Keratinocyte (primary cell): ENCODE data around the gene PLCZ1. TPM values are rescaled to one million over a fixed set of nuclear protein-coding genes. Genes with fewer than 3 reads are reported as not detected.
"Not testable (repeated sequence)": the region's sequence is repeated elsewhere in the genome, so short reads cannot be mapped to it uniquely, and the experiment has no call there.

ENCODE experiments used
- DNase-seq: peaks from one replicate; pipeline ENCODE4 v3.0.0-alpha.2; 2011; ENCODE audit warnings: low read depth, missing footprints, low spot score
- FAIRE-seq: peaks from 2 replicates; lab custom pipeline; 2011; peaks lifted over from hg19 to GRCh38; lab: Jason Lieb, UNC
- H2AFZ ChIP-seq: 2 replicates; pipeline ENCODE4 v1.6.0; 2012; ENCODE audit warnings: low read length, control low read depth, inconsistent platforms; ENCODE audit not compliant: control insufficient read depth
- H3K27ac ChIP-seq: 2 replicates; pipeline ENCODE4 v1.5.1; 2011; ENCODE audit warnings: low read length; ENCODE audit not compliant: control insufficient read depth, insufficient read depth
- H3K27me3 ChIP-seq: 3 replicates; pipeline ENCODE4 v1.6.0; 2011; ENCODE audit warnings: low read length; ENCODE audit not compliant: control insufficient read depth, insufficient read depth; ENCODE audit errors: extremely low read depth
- H3K36me3 ChIP-seq, 2 experiments: 2 replicates in 1 of 2; 3 replicates in 1 of 2; pipeline ENCODE4 v1.5.1; 2011; ENCODE audit warnings: low read length in 2 of 2, mild to moderate bottlenecking in 1 of 2; ENCODE audit not compliant: control insufficient read depth in 2 of 2, insufficient read depth in 2 of 2; ENCODE audit errors: extremely low read depth in 1 of 2
- H3K4me1 ChIP-seq: 3 replicates; pipeline ENCODE4 v1.5.1; 2011; ENCODE audit warnings: low read length; ENCODE audit not compliant: control insufficient read depth, insufficient read depth; ENCODE audit errors: extremely low read depth
- H3K4me2 ChIP-seq: 3 replicates; pipeline ENCODE4 v1.6.0; 2011; ENCODE audit warnings: low read depth, low read length; ENCODE audit not compliant: control insufficient read depth, insufficient read depth; ENCODE audit errors: extremely low read depth
- H3K4me3 ChIP-seq, 3 experiments: fragments of 200-600 bp in 1 of 3; sonication (generic) in 1 of 3; 2 replicates in 2 of 3; 3 replicates in 1 of 3; pipeline ENCODE4 v1.5.1; 2011 to 2016; ENCODE audit warnings: low read length in 3 of 3, mild to moderate bottlenecking in 3 of 3, control low read depth in 2 of 3, inconsistent platforms in 1 of 3, low read depth in 1 of 3, mixed read lengths in 1 of 3, mixed run types in 1 of 3, moderate library complexity in 1 of 3; ENCODE audit not compliant: control insufficient read depth in 2 of 3, insufficient read depth in 2 of 3; ENCODE audit errors: extremely low read depth in 1 of 3
- H3K79me2 ChIP-seq: 2 replicates; pipeline ENCODE4 v1.6.0; 2012; ENCODE audit warnings: low read length; ENCODE audit not compliant: control insufficient read depth, insufficient read depth
- H3K9ac ChIP-seq: 3 replicates; pipeline ENCODE4 v1.6.0; 2011; ENCODE audit warnings: low read length; ENCODE audit not compliant: control insufficient read depth, insufficient read depth; ENCODE audit errors: extremely low read depth
- H3K9me1 ChIP-seq: 3 replicates; pipeline ENCODE4 v1.6.0; 2011; ENCODE audit warnings: low read length; ENCODE audit not compliant: control insufficient read depth, insufficient read depth; ENCODE audit errors: extremely low read depth
- H3K9me3 ChIP-seq: 2 replicates; pipeline ENCODE4 v1.5.1; 2012; ENCODE audit warnings: low read depth, low read length; ENCODE audit not compliant: control insufficient read depth
- H4K20me1 ChIP-seq: 3 replicates; pipeline ENCODE4 v1.6.0; 2011; ENCODE audit warnings: low read length; ENCODE audit not compliant: control insufficient read depth, insufficient read depth; ENCODE audit errors: extremely low read depth
- EZH2 ChIP-seq: IDR thresholded peaks from one replicate; pipeline ENCODE4 v1.6.1; 2012; ENCODE audit warnings: inconsistent platforms, mild to moderate bottlenecking, low read length, moderate library complexity
- dilution Hi-C: fragments of 300-500 bp; cut with MboI; formaldehyde crosslinking; loops from one replicate; pipeline ENCODE4 v1.7.0; 2020; ENCODE audit warnings: low sequenced_read_pairs; ENCODE audit not compliant: extremely low pct_ligation_motif_present
- polyA plus RNA-seq, 5 experiments: library from polyadenylated mRNA; depleted of rRNA in 3 of 5; stranded (reverse) in 3 of 5; stranded (forward) in 1 of 5; unstranded in 1 of 5; fragments of >200 nt; gene quantifications; 1 replicate in 1 of 5; 2 replicates in 3 of 5; 3 replicates in 1 of 5; pipeline versions ENCODE4 v1.2.1 to v1.2.3, GENCODE V29; 2011 to 2012; ENCODE audit warnings: missing spikeins in 2 of 5, low read depth in 1 of 5, low replicate concordance in 1 of 5
- TF ChIP-seq, protein P1 (sequence below), 3 experiments: IDR thresholded peaks in 1 of 3; conservative IDR thresholded peaks in 1 of 3; optimal IDR thresholded peaks in 1 of 3; 2 replicates in 2 of 3; 3 replicates in 1 of 3; pipeline versions ENCODE3 to v1.5.1; 2011; ENCODE audit warnings: low read length in 3 of 3, mild to moderate bottlenecking in 3 of 3, moderate library complexity in 2 of 3, control low read depth in 1 of 3, inconsistent platforms in 1 of 3; ENCODE audit not compliant: insufficient read depth in 2 of 3; ENCODE audit errors: extremely low read depth in 1 of 3

PLCZ1 gene
- polyA plus RNA-seq, 1 donor (not counting 4 experiments of a cell fraction or from before 2014, with no cell fraction given) = 0.62 TPM

DNA sequence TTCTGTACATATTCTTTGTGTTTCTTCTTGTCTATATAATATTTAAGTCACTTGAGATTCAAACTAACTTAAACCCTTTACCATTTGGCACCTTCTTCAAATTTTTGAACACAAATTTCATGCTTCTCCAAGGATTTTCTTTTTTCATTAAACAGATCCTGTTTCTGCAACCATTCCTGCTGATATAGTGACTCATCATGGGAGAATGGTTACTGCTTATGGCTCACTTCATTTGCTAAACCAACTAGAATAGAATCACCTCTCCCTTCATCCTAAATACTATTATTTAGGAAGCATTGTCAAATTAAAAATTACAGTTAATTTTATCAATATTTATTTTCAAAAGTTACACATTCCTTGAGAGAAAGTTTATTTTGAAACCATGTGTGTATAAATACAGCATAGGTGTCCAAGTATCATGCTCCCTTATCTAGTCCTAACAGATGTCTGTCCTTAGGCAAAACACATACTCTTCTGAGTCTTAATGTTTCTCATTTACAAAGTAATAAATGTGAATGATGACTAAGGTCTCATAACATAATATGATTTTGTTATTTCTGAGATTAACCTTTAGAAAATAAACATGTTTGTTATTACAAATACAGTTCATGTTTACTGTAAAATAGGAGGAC, 40.7 kb downstream of the PLCZ1 start:
- Histone ChIP-seq H3K9ac (no peak overlapping the region), H3K4me3 (no peak overlapping the region), H3K36me3 (no peaks in the 10 kb centered on the region), H4K20me1 (no peaks in the 10 kb centered on the region), H3K4me1 (peaks cover 11% of the 10 kb centered on the region), H3K4me2 (peak overlapping the region; percentile 29), H2AFZ (peak overlapping the region; percentile 67), H3K27ac (peak overlapping the region; percentile 55), H3K79me2 (no peaks in the 10 kb centered on the region), H3K27me3 (no peaks in the 10 kb centered on the region), H3K9me1 (no peaks in the 10 kb centered on the region), H3K9me3 (no peaks in the 10 kb centered on the region)
- dilution Hi-C loops = no loop called here
- DNase-seq (no peak), FAIRE-seq (peak; percentile 65)
- TF ChIP-seq, protein P1, sequence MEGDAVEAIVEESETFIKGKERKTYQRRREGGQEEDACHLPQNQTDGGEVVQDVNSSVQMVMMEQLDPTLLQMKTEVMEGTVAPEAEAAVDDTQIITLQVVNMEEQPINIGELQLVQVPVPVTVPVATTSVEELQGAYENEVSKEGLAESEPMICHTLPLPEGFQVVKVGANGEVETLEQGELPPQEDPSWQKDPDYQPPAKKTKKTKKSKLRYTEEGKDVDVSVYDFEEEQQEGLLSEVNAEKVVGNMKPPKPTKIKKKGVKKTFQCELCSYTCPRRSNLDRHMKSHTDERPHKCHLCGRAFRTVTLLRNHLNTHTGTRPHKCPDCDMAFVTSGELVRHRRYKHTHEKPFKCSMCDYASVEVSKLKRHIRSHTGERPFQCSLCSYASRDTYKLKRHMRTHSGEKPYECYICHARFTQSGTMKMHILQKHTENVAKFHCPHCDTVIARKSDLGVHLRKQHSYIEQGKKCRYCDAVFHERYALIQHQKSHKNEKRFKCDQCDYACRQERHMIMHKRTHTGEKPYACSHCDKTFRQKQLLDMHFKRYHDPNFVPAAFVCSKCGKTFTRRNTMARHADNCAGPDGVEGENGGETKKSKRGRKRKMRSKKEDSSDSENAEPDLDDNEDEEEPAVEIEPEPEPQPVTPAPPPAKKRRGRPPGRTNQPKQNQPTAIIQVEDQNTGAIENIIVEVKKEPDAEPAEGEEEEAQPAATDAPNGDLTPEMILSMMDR (optimal IDR thresholded peaks at IDR 0.05 in 1 of 3, IDR thresholded peaks at IDR 0.05 in 1 of 3, conservative IDR thresholded peaks at IDR 0.05 in 1 of 3; ENCODE audit: extremely low read depth in 1 of 3, insufficient read depth in 2 of 3, low read length in 3 of 3) = no peak
- no peak for TF ChIP-seq EZH2

DNA sequence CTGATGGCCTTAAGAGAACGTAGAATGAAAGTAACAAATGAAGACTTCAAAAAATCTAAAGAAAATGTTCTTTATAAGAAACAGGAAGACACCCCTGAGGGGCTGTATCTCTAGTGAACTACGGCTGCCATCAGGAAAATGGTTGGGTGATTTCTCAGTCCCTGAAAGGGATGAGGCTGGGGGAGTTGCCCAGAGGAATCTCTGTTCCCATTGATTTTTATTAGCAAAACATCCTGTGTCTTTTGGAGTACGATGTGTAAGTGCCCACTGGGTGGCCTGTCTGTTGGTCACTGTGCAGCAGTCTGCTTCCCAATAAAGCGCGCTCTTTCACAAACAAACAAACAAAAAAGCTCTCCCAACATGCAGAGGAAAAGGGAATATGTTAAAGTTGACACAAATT, 43.8 kb downstream of the PLCZ1 start:
- H3K27ac ChIP-seq, H3K36me3 ChIP-seq, H3K9me1 ChIP-seq, H3K27me3 ChIP-seq, H3K4me3 ChIP-seq, dilution Hi-C loops, H2AFZ ChIP-seq, H3K4me2 ChIP-seq, H3K79me2 ChIP-seq, DNase-seq, H4K20me1 ChIP-seq, H3K9ac ChIP-seq, H3K9me3 ChIP-seq, FAIRE-seq: not testable (repeated sequence)
- H3K4me1 ChIP-seq = peaks cover 33% of the 10 kb centered on the region

DNA sequence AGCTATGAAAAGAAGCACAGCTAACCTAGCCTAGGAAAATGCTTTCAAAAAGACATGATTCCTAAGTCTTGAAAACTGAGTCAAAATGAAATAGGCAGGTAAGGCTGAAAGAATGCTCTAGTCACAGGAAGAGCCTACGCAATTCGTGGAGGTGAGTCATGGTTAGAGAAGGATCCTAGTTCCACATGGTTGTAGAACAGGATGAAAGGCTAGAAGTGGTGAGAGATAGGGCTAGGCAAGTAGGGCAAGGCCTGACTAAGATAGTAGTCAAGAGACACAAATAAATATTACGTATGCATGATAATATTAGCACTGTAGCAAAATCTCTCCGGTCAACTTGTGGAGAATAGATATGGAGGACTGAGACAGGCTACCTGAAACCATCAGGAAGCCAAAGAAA, 47.2 kb downstream of the PLCZ1 start:
- no peak overlapping the region for H3K9ac ChIP-seq
- H3K27ac ChIP-seq = peak overlapping the region; percentile 87

More for the DNA sequence above, 47.2 kb downstream of the PLCZ1 start:
- Histone ChIP-seq H3K27me3 (no peaks in the 10 kb centered on the region), H3K4me2 (peak overlapping the region; percentile 69), H4K20me1 (no peaks in the 10 kb centered on the region), H3K36me3 (no peaks in the 10 kb centered on the region), H3K4me3 (peak overlapping the region in 1 of 3 experiments; percentile 19), H3K79me2 (no peaks in the 10 kb centered on the region), H3K9me3 (no peaks in the 10 kb centered on the region), H3K4me1 (peaks cover 22% of the 10 kb centered on the region), H3K9me1 (no peaks in the 10 kb centered on the region), H2AFZ (peak overlapping the region; percentile 50)
- peak; percentile 99 for FAIRE-seq
- TF ChIP-seq EZH2 = no peak
- TF ChIP-seq, protein P1 (optimal IDR thresholded peaks at IDR 0.05 in 1 of 3, IDR thresholded peaks at IDR 0.05 in 1 of 3, conservative IDR thresholded peaks at IDR 0.05 in 1 of 3; ENCODE audit: extremely low read depth in 1 of 3, insufficient read depth in 2 of 3, low read length in 3 of 3) = no peak
- peak; percentile 96 for DNase-seq
- dilution Hi-C loops = no loop called here
